A549 (cell line): ENCODE results near the gene CEP152. TPM values are rescaled to one million over a fixed set of nuclear protein-coding genes. Genes with fewer than 3 reads are reported as not detected.

Source experiments
- ATAC-seq, 2 experiments: fragments of 200-7000 bp in 1 of 2; fragments of >200 bp in 1 of 2; cut with Nextera tagmentation in 1 of 2; cut with Tn5 transposase in 1 of 2; 3 replicates each; pipeline versions ENCODE4 v1.8.0 to v1.9.1; 2018 to 2020; ENCODE audit warnings: mild to moderate bottlenecking in 1 of 2, moderate library complexity in 1 of 2
- CTCF ChIA-PET: fragments of 300-600 bp; sonication (Branson Sonifier 250); formaldehyde crosslinking; extraction: SDS; loops from one replicate; lab custom pipeline; 2021; ENCODE audit warnings: antibody characterized with exemption, inconsistent platforms; lab: Yijun Ruan, JAX
- POLR2A ChIA-PET: fragments of 350-600 bp; formaldehyde crosslinking; extraction: SDS; loops from one replicate; lab custom pipeline; 2021; ENCODE audit warnings: antibody characterized with exemption, inconsistent platforms; lab: Yijun Ruan, JAX
- DNase-seq, 2 experiments: peaks; one replicate each; pipeline versions ENCODE4 v3.0.0 to v3.0.0-alpha.2; 2011 to 2016; ENCODE audit warnings: low read depth in 1 of 2, low spot score in 1 of 2
- FAIRE-seq: peaks from 2 replicates; lab custom pipeline; 2011; peaks lifted over from hg19 to GRCh38; lab: Jason Lieb, UNC
- H3K27ac ChIP-seq, 2 experiments: fragments of >200 bp; sonication (Bioruptor Twin); formaldehyde crosslinking; 3 replicates each; pipeline ENCODE4 v1.5.1; 2016 to 2017
- H3K4me1 ChIP-seq: fragments of >200 bp; sonication (Bioruptor Twin); formaldehyde crosslinking; 3 replicates; pipeline ENCODE4 v1.6.1; 2016
- H3K4me2 ChIP-seq: fragments of >200 bp; sonication (Bioruptor Twin); formaldehyde crosslinking; 3 replicates; pipeline ENCODE4 v1.6.1; 2016
- H3K4me3 ChIP-seq: fragments of >200 bp; sonication (Bioruptor Twin); formaldehyde crosslinking; 3 replicates; pipeline ENCODE4 v1.5.1; 2016
- H3K9me3 ChIP-seq: fragments of >200 bp; sonication (Bioruptor Twin); formaldehyde crosslinking; 3 replicates; pipeline ENCODE4 v1.6.1; 2016
- CEBPB ChIP-seq, 2 experiments: fragments of >200 bp in 1 of 2; sonication (Bioruptor Twin) in 1 of 2; formaldehyde crosslinking in 1 of 2; IDR thresholded peaks; 2 replicates each; pipeline ENCODE4 v1.6.1; 2012 to 2016
- EHF ChIP-seq: fragments of 250-450 bp; sonication (Bioruptor Pico); IDR thresholded peaks from 2 replicates; pipeline ENCODE4 v1.5.0; 2020; ENCODE audit warnings: mild to moderate bottlenecking
- EP300 ChIP-seq, 2 experiments: fragments of >200 bp; sonication (Bioruptor Twin); formaldehyde crosslinking; IDR thresholded peaks; 2 replicates in 1 of 2; 3 replicates in 1 of 2; pipeline ENCODE4 v1.6.1; 2016 to 2017
- ESRRA ChIP-seq: fragments of 150-350 bp; IDR thresholded peaks from 2 replicates; pipeline ENCODE4 v1.6.1; 2014; ENCODE audit warnings: mild to moderate bottlenecking, low read length, borderline replicate concordance
- FOSL2 ChIP-seq, 2 experiments: fragments of 450-650 bp in 1 of 2; fragments of >200 bp in 1 of 2; sonication (Bioruptor Twin) in 1 of 2; formaldehyde crosslinking; IDR thresholded peaks; 2 replicates each; pipeline versions ENCODE4 v1.5.0 to v1.6.1; 2016 to 2020; ENCODE audit warnings: mild to moderate bottlenecking in 1 of 2, moderate library complexity in 1 of 2
- GATA3 ChIP-seq: IDR thresholded peaks from 2 replicates; pipeline ENCODE4 v1.6.1; 2012; ENCODE audit warnings: borderline replicate concordance
- HOXB13 ChIP-seq: fragments of 250-450 bp; sonication (Bioruptor Pico); IDR thresholded peaks from 2 replicates; pipeline ENCODE4 v1.5.0; 2020; ENCODE audit warnings: low read depth, mild to moderate bottlenecking, moderate library complexity
- JUN ChIP-seq, 2 experiments: fragments of >200 bp; sonication (Bioruptor Twin); formaldehyde crosslinking; IDR thresholded peaks; 2 replicates in 1 of 2; 3 replicates in 1 of 2; pipeline ENCODE4 v1.6.1; 2016 to 2017
- KDM1A ChIP-seq: fragments of 200-600 bp; sonication (generic); IDR thresholded peaks from 2 replicates; pipeline ENCODE4 v1.6.1; 2016; ENCODE audit warnings: low read depth, mild to moderate bottlenecking
- MYC ChIP-seq: IDR thresholded peaks from 2 replicates; pipeline ENCODE4 v1.6.1; 2012; ENCODE audit warnings: mild to moderate bottlenecking, inconsistent platforms, low read length, improper control_type of control experiment, borderline replicate concordance
- RARB ChIP-seq: fragments of 250-450 bp; sonication (Bioruptor Pico); IDR thresholded peaks from 2 replicates; pipeline ENCODE4 v1.8.0; 2021; ENCODE audit warnings: mild to moderate bottlenecking, moderate library complexity
- RCOR1 ChIP-seq: fragments of 150-350 bp; IDR thresholded peaks from 2 replicates; pipeline ENCODE4 v1.6.1; 2014; ENCODE audit warnings: antibody characterized with exemption, low read length, low read depth
- RFX5 ChIP-seq: fragments of 450-650 bp; IDR thresholded peaks from 2 replicates; pipeline ENCODE4 v1.7.1; 2014; ENCODE audit warnings: antibody characterized with exemption, mild to moderate bottlenecking, moderate library complexity
- WGBS: methylation state at CpG from one replicate; pipeline ENCODE4 v1.1.6; 2017; ENCODE audit errors: missing lambda C conversion rate; 5-methylcytosine and 5-hydroxymethylcytosine counted together
- polyA plus RNA-seq, 4 experiments: library from polyadenylated mRNA; depleted of rRNA in 3 of 4; stranded (reverse); fragments of >200 nt; fragmentation: RNase III in 1 of 4; extraction: RNeasy Plus Mini Kit Qiagen cat#74134 plus additional on column Dnase treatment in 1 of 4; gene quantifications; 2 replicates in 3 of 4; 3 replicates in 1 of 4; pipeline ENCODE4 v1.2.3, GENCODE V29; 2011 to 2017
- TF ChIP-seq, protein P1 (sequence below): IDR thresholded peaks from 2 replicates; pipeline ENCODE4 v1.6.1; 2012
- TF ChIP-seq, protein P2 (sequence below): fragments of 450-650 bp; IDR thresholded peaks from 2 replicates; pipeline ENCODE4 v1.6.1; 2014; ENCODE audit warnings: antibody characterized with exemption
- TF ChIP-seq, protein P3 (sequence below): fragments of 200-600 bp; sonication (generic); IDR thresholded peaks from 2 replicates; pipeline ENCODE4 v1.6.1; 2016; ENCODE audit warnings: antibody characterized with exemption, mild to moderate bottlenecking, moderate library complexity

CEP152 gene
- polyA plus RNA-seq, 2 of the 4 experiments (the other 2 are of a cell fraction), result 3.9 to 4.3 TPM

DNA sequence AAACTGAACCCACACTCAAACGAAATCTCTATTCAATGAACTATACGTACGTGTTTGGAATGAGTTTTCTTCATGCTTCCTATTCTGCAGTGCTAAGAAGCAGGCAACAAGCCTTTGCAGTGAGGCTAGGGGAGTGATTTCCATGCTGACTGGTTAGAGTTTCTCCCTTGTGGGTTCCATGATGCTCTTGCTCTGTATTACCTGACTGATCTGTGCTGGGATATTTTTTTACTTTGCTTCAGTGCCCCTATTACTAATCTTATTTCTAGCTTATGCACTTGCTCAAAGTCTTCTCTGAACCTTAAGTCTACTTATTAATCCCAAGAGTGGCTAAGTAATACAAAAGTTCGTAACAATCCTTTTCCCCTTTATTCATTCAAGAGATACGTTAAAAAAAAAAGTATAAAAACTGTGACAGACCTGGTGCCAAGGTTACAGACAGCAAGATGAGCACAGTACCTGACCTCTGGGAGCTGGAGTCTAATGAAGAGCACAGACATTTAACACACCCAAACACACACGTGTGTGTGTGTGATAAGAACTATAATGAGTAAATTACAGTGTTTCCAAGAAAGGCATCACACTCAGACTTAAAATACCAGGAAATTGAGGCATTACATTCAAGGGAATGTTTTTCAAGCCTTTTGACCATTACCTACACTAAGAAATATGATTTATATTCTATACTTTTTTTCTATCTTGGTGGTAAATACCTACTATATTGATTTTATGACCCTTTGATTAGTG, 114.9 kb downstream of the CEP152 start:
- no peaks in the 10 kb centered on the region for H3K9me3 ChIP-seq
- POLR2A ChIA-PET, result no interaction called here
- no peak overlapping the region for H3K4me2 ChIP-seq
- H3K27ac ChIP-seq, result no peak overlapping the region
- TF ChIP-seq RARB (CRISPR knock-in tag) (no peak), EHF (no peak), MYC (no peak), GATA3 (no peak), RFX5 (no peak)
- TF ChIP-seq, all 56 proteins: peak for 0
- CTCF ChIA-PET, result interaction anchor here (0.6 kb wide), 1 partner anchor 44 kb away, joined by 5 read pairs; no protein-coding TSS in a partner anchor
- DNase-seq, result no peak
- no peaks in the 10 kb centered on the region for H3K4me1 ChIP-seq
- FAIRE-seq, result no peak
- 73% methylated on average over 6 of the region's 6 CpGs for WGBS
- ATAC-seq, result no peak
- no peak overlapping the region for H3K4me3 ChIP-seq

DNA sequence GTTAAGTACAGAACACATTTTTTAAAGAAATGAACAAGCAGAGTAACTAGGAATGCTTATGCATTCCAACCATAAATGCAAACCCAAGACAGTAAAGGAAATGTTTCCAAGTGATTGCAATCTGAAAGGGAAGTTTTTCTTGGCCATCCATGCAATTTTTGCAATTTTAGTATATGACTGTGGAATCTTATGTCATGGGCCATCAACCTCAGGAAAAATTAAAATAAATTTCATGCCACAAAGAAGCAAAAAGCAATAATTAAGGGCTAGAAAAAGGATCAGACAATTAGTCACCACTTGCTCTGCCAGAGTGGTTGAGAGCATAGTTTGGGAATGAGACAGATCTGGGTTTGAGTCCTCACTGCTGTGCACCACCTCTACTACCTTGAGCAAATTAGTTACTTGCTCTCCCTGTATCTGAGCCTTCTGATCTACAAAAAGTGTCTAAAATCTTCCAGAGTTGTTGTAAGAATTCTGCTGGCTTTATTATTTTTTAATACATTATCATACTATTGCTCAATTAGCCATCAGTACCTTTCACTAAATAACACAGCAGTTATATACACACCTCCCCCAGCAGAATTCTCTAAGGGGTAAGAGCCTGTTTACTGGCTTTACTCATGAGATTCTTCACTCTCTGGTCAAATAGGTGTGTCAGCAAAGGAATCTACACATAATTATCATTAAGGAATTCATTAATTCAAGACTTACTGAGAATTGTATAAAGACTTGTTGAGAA, 115.6 kb downstream of the CEP152 start:
- no peaks in the 10 kb centered on the region for H3K4me1 ChIP-seq
- no peak overlapping the region for H3K27ac ChIP-seq
- no peak overlapping the region for H3K4me3 ChIP-seq
- TF ChIP-seq FOSL2 (IDR thresholded peaks at IDR 0.05) (no peak), FOSL2 (CRISPR knock-in tag; IDR thresholded peaks at IDR 0.05) (no peak), HOXB13 (no peak), RFX5 (no peak), GATA3 (no peak), KDM1A (no peak), RCOR1 (no peak), CEBPB (IDR thresholded peaks at IDR 0.05) (no peak), ESRRA (no peak), RARB (CRISPR knock-in tag) (no peak), EP300 (IDR thresholded peaks at IDR 0.05) (no peak)
- TF ChIP-seq, protein P1, sequence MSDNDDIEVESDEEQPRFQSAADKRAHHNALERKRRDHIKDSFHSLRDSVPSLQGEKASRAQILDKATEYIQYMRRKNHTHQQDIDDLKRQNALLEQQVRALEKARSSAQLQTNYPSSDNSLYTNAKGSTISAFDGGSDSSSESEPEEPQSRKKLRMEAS, result no peak
- TF ChIP-seq, protein P2, sequence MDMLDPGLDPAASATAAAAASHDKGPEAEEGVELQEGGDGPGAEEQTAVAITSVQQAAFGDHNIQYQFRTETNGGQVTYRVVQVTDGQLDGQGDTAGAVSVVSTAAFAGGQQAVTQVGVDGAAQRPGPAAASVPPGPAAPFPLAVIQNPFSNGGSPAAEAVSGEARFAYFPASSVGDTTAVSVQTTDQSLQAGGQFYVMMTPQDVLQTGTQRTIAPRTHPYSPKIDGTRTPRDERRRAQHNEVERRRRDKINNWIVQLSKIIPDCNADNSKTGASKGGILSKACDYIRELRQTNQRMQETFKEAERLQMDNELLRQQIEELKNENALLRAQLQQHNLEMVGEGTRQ, result no peak
- TF ChIP-seq, all 56 proteins: peak for 0
- ChIA-PET CTCF (no interaction called here), POLR2A (no interaction called here)
- H3K4me2 ChIP-seq, result no peak overlapping the region
- no peak for FAIRE-seq
- H3K9me3 ChIP-seq, result no peaks in the 10 kb centered on the region
- no peak for DNase-seq
- no peak for ATAC-seq

DNA sequence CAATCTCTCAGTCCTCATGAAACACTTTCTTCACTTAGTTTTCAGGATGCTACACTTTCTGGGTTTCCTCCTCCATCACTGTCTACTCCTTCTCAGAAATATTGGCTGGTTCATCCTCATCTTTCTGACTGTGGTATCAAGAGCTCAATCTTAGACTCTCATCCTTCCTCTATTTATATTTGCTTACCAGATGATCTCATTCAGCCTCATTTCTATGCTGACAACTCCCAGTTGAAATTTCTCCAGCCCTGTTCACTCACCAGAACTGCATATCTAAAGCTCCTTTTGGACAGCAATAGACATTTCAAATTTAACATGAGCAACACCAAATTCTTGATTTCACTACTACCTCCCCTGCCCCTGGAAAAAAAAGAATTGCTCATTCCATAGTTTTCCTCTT, 117.4 kb downstream of the CEP152 start:
- ATAC-seq (no peak), DNase-seq (no peak), FAIRE-seq (no peak)
- no peak overlapping the region for H3K4me3 ChIP-seq
- H3K27ac ChIP-seq, result no peak overlapping the region
- no peaks in the 10 kb centered on the region for H3K9me3 ChIP-seq
- TF ChIP-seq, protein P3, sequence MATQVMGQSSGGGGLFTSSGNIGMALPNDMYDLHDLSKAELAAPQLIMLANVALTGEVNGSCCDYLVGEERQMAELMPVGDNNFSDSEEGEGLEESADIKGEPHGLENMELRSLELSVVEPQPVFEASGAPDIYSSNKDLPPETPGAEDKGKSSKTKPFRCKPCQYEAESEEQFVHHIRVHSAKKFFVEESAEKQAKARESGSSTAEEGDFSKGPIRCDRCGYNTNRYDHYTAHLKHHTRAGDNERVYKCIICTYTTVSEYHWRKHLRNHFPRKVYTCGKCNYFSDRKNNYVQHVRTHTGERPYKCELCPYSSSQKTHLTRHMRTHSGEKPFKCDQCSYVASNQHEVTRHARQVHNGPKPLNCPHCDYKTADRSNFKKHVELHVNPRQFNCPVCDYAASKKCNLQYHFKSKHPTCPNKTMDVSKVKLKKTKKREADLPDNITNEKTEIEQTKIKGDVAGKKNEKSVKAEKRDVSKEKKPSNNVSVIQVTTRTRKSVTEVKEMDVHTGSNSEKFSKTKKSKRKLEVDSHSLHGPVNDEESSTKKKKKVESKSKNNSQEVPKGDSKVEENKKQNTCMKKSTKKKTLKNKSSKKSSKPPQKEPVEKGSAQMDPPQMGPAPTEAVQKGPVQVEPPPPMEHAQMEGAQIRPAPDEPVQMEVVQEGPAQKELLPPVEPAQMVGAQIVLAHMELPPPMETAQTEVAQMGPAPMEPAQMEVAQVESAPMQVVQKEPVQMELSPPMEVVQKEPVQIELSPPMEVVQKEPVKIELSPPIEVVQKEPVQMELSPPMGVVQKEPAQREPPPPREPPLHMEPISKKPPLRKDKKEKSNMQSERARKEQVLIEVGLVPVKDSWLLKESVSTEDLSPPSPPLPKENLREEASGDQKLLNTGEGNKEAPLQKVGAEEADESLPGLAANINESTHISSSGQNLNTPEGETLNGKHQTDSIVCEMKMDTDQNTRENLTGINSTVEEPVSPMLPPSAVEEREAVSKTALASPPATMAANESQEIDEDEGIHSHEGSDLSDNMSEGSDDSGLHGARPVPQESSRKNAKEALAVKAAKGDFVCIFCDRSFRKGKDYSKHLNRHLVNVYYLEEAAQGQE, result no peak
- TF ChIP-seq FOSL2 (IDR thresholded peaks at IDR 0.05), result no peak
- TF ChIP-seq FOSL2 (CRISPR knock-in tag; IDR thresholded peaks at IDR 0.05), result no peak
- TF ChIP-seq JUN (IDR thresholded peaks at IDR 0.05), result no peak
- ChIA-PET POLR2A (no interaction called here), CTCF (no interaction called here)
- H3K4me2 ChIP-seq, result no peak overlapping the region
- H3K4me1 ChIP-seq, result no peaks in the 10 kb centered on the region
